C1 segment of cervical spinal cord (tissue), 14 donors: ENCODE results near the gene ALDH1L2.
"Not testable (repeated sequence)": the region's sequence is repeated elsewhere in the genome, so short reads cannot be mapped to it uniquely, and the experiment has no call there.

Experiments used
- DNase-seq, 14 donors: peaks; one replicate each; lab custom pipeline; 2025; lab: John Stamatoyannopoulos, UW

Gene ALDH1L2

GRCh38 chr12:105084251-105085250 is at the start of gene ALDH1L2:
ALDH1L2 (minus strand) TSS chr12:105084458; CDS start chr12:105084436, 22 bp downstream.
- DNase-seq: peak; percentile 19 to 81 (median 52)

GRCh38 chr12:105120551-105120950 is 36.3 kb upstream of the ALDH1L2 start:
- no peak for DNase-seq

- DNase-seq: no peak
Observed at GRCh38 chr12:105116969-105117368, 32.7 kb upstream of the ALDH1L2 start.

- DNase-seq: no peak
Observed at GRCh38 chr12:105113094-105113493, 28.8 kb upstream of the ALDH1L2 start.

GRCh38 chr12:105110851-105111250 is 26.6 kb upstream of the ALDH1L2 start:
- no peak for DNase-seq

- DNase-seq: no peak
Observed at GRCh38 chr12:105109465-105110212, 25.4 kb upstream of the ALDH1L2 start.

- DNase-seq: peak; percentile 74 to 97 (median 93)
Observed at GRCh38 chr12:105107494-105108371, 23.5 kb upstream of the ALDH1L2 start, which contains the start of gene WASHC4. WASHC4 (plus strand) TSS chr12:105107731; CDS start chr12:105107801, 70 bp downstream.

- DNase-seq: peak in 1 of 14 donors; percentile 73
Observed at GRCh38 chr12:105107171-105107493, 22.9 kb upstream of the ALDH1L2 start.

GRCh38 chr12:105106621-105107020 is 22.4 kb upstream of the ALDH1L2 start:
- no peak for DNase-seq

GRCh38 chr12:105104762-105105161 is 20.5 kb upstream of the ALDH1L2 start:
- no peak for DNase-seq

- DNase-seq: no peak
Observed at GRCh38 chr12:105102673-105103072, 18.4 kb upstream of the ALDH1L2 start.

- no peak for DNase-seq
Observed at GRCh38 chr12:105100998-105101397, 16.7 kb upstream of the ALDH1L2 start.

GRCh38 chr12:105100207-105100985 is 16.1 kb upstream of the ALDH1L2 start:
- no peak for DNase-seq

- DNase-seq: no peak
Observed at GRCh38 chr12:105099356-105099755, 15.1 kb upstream of the ALDH1L2 start.

- DNase-seq: not testable (repeated sequence)
Observed at GRCh38 chr12:105095338-105095737, 11.1 kb upstream of the ALDH1L2 start.

GRCh38 chr12:105092336-105092735 is 8.1 kb upstream of the ALDH1L2 start:
- no peak for DNase-seq

- no peak for DNase-seq
Observed at GRCh38 chr12:105091476-105092206, 7.4 kb upstream of the ALDH1L2 start.

GRCh38 chr12:105090361-105090760 is 6.1 kb upstream of the ALDH1L2 start:
- DNase-seq: no peak

GRCh38 chr12:105089817-105090216 is 5.6 kb upstream of the ALDH1L2 start:
- DNase-seq: no peak

- DNase-seq: peak in 1 of 14 donors; percentile 30
Observed at GRCh38 chr12:105085501-105085900, 1.2 kb upstream of the ALDH1L2 start.
